Measurements from ENCODE around the gene ABCA2.

The ABCA2 gene

DNA sequence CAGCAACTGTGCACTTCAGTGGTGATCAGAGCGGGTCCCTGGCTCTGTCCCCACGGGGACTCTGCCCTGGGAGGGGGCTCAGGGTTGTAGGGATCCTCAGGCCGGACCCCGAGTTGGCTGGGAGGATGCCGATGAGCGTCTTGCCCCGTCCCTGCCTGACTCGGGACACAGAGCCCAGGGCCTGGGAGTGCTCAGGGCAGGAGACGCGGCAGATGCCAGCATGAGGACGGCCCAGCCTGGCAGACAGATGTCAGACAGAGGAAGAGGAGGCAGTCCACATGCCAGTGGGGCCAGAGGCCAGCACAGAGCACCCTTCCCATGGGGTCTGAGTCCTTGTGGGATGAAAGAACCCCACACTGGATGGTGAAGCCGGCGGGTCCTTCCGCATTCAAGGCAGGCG is 64.7 kb downstream of the ABCA2 start:
- no peak for DNase-seq

DNA sequence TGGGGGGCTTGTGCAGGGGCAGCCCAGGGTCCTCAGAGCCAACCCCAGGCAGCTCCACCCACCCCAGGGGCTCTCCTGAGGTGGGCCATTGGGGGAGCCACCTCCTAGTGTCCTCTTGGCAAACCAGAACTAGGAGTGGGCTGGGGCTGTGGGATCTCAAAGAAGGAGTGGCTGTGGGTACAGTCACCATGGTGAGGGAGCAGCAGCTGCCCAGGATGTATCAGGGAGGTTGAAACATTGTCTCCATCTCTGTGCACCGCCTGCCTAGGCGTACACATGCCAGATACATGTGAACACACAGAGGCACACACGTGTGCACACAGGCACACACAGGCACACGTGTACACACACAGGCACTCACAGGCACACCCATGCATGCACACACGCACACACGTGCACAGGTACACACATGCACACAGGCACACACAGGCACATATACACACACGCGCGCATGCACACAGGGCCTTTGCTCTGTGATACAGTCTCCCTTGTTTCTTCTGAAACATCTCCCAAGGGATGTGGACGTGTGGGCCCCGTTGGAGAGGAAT is 65.3 kb downstream of the ABCA2 start:
- no peak for DNase-seq

DNA sequence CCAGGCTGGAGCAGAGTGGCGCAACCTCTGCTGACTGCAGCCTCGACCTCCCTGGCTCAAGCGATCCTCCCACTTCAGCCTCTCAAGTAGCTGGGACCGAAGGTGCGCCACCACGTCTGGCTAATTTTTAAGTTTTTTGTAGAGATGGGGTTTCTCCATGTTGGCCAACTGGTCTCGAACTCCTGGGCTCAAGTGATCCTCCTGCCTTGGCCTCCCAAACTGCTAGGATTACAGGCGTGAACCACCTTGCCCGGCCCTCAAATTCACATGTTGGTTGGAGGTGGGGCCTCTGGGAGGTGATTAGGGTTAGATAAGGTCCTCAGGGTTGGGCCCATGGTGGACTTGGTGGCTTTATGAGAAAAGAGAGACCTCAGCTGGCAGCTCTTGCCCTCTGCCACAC is 65.9 kb downstream of the ABCA2 start:
- no peak for DNase-seq

DNA sequence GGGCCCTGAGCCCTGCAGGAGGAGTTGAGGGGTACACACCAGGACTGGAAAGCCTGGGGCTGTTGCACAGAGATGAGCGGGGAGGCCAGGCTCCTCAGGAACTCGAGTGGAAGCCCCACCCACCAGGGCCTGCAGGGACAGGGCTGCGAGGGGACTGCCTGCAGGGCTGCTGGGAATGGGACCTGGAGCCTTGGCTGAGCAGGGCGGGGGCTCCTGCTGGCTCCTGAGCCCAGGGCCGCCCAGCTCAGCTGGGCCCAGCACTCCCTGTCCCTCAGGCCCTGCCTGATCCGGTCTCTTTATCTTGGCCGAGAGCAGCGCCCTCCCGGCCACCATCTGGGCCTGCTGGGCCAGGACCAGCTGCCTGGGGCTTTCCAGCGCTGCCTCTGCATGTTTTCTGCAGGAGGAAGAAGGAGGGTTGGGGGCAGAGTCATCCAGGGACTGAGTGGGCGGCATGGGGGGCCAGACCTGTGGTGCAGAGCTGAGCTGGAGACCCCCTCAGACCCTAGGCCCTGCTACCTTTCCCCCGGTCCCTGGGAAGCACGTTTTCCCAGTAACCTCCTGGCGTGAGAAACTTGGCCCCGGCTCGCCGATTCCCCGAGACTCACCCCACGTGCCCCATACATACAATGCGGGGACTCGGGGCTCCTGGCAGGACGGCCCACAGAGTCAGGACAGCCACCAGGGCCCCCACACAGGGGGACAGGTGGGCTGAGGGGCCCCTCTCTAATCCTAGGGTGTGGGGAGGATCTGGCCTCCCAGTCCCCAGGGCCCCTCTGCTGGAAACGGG is 66.6 kb downstream of the ABCA2 start:
- no peak for DNase-seq

DNA sequence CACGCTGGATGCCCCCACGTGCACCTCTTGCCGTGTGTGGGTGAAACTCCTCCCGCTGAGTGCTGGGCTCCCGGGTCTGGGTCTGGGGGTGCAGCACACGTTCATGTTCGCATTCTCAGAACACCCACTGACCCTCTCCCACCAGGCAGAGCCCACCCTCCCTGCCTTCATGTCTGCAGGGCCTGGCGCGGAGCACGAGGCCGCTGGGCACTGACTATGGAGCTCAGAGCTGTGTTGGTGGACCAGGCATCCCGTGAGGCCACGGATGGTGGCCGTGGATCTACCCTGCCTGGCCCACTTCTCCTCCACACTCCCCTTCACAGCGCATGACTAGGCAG is 67.1 kb downstream of the ABCA2 start:
- no peak for DNase-seq

DNA sequence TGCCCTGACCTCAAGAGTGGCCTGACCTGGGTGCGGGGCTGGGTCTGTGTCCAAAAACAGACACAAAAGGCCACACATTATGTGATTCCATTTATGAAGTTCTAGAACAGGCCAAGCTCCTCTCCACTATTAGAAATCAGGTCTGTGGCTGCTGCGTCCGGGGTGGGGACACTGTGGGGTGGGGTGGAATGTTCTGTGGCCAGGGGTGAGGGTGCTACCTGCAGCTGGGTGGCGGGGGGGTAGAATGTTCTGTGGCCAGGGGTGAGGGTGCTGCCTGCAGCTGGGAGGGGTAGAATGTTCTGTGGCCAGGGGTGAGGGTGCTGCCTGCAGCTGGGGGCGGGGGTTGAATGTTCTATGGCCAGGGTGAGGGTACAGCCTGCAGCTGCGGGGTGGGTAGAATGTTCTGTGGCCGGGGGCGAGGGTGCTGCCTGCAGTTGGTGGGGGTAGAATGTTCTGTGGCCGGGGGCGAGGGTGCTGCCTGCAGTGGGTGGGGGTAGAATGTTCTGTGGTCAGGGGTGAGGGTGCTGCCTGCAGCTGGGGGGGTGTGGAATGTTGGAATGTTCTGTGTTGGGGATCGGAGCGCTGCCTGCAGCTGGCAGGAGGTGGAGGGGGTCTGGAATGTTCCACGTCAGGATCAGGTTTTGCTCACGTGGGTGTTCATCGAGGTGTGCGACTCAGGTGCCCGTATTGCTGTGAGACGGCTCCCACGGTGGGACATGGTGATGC is 67.7 kb downstream of the ABCA2 start:
- DNase-seq = no peak

DNA sequence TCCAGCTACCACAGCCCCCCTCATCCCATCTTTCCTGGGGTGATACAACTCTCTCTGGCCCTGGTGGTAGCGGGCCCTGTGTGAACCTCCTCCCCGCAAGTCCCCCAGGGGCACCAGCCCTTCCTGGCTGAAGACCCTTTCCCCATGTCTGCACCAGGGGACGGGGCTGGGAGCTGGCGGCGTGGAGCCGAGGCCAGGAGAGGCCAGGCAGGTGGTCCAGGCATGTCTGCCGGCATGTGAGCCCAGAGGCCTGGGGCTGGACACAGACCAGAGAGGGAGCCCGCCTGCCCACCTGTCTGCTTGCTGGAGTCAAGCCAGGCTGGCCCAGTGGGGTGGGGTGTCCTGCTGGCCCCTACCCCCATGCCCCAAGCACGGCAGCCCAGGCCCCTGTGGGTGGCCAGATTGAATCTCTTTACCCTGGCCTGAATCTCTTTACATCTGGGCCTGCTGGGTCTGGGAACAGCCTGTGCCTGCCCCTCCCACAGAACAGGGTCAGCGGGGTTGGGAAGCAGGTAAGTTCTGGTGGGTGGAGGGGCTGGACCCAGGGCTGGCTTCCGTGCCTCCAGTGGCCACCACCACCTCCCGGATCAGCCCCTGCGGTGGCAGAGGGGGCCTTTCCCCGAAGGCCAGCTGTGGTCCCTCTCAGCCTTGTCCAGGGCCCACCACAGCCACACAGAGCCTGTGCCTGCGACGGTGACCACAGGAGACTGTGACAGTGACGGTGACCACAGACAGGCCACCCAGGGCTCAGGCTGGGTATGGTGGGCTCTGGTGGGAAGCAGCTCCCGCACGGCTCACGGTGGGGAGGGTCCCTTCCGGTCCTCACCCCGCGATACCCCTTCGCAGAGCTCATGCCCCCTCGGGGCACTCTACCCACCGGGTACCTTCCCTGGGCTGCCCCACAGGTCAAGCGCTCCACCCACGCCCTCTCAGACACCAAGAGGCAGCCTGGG is 68.9 kb downstream of the ABCA2 start:
- no peak for DNase-seq

DNA sequence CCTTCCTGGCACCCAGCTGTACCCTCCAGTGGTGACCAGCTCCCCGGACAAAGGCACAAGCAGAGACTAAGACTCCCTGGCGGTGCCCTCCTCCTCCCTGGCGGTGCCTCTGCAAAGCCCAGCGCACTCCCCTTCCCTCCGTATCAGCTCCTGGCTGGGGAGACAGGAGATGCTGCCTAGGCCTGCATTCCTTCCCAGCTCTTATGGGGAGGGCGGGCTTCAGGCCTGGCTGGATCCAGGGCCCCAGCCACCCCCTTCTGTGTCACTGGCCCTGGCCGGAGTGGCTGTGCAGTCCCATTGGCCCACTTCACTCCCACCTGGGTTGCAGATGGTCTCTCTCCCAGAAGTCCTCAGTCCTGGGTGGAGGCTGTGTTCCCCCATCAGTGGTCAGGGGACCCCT is 69.6 kb downstream of the ABCA2 start:
- DNase-seq = no peak

DNA sequence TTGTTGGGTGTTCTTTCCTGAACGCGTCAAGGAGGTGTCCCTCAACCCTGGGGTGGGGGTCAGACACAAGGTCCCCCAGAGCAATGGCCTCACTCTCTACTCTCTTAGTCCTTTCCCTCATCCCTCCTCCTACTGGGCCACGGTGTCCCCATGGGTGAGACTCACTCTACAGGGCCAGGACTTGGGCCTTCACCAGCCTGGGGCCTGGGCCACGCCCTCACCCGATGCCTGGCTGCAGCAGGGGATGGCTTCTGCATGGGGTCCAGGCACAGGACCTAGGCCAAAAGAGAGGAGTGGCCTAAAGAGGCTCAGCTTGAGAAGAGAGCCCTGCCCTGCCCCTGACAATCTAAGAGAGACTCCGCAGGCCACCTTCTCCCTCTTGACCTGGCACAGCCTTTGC is 70.1 kb downstream of the ABCA2 start:
- no peak for DNase-seq

DNA sequence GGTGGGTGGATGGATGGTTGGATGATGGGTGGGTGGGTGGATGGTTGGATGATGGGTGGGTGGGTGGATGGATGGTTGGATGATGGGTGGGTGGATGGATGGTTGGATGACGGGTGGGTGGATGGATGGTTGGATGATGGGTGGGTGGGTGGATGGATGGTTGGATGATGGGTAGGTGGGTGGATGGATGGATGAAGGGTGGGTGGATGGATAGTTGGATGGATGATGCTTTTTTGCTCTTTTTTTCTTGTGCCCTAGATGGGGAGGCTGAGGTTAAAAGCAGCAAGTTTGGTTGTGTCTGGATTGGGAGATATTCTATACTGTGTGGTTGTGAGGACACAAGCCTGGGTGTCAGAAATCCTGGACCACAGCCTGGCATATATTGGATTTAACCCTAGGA is 70.6 kb downstream of the ABCA2 start:
- no peak for DNase-seq
